ACC112 (cell line): ENCODE data around the gene SSR2.

Source experiments
- H2AFZ ChIP-seq: fragments of 200-600 bp; sonication (generic); one replicate; pipeline ENCODE4 v1.6.0; 2017; ENCODE audit warnings: antibody characterized with exemption, low read length; ENCODE audit not compliant: unreplicated experiment
- H3K27ac ChIP-seq: fragments of 200-600 bp; sonication (generic); 2 replicates; pipeline ENCODE4 v1.5.1; 2014; ENCODE audit warnings: low read depth, mild to moderate bottlenecking, antibody characterized with exemption, low read length, moderate library complexity
- H3K27me3 ChIP-seq: fragments of 200-600 bp; sonication (generic); 2 replicates; pipeline ENCODE4 v1.6.1; 2014; ENCODE audit warnings: mild to moderate bottlenecking, antibody characterized with exemption, low read length, moderate library complexity, mixed read lengths; ENCODE audit not compliant: insufficient read depth
- H3K36me3 ChIP-seq: fragments of 200-600 bp; sonication (generic); 2 replicates; pipeline ENCODE4 v1.6.1; 2016; ENCODE audit warnings: mild to moderate bottlenecking, antibody characterized with exemption, low read length, moderate library complexity, mixed read lengths; ENCODE audit not compliant: insufficient read depth
- H3K4me1 ChIP-seq: fragments of 200-600 bp; sonication (generic); one replicate; pipeline ENCODE4 v1.6.1; 2016; ENCODE audit warnings: low read length, mixed read lengths; ENCODE audit not compliant: insufficient read depth, unreplicated experiment, control insufficient read depth
- H3K4me3 ChIP-seq: fragments of 200-600 bp; sonication (generic); 2 replicates; pipeline ENCODE4 v1.5.1; 2014; ENCODE audit warnings: mild to moderate bottlenecking, low read depth, low read length
- H3K79me2 ChIP-seq: fragments of 200-600 bp; sonication (generic); one replicate; pipeline ENCODE4 v1.6.0; 2016; ENCODE audit warnings: low read length; ENCODE audit not compliant: control insufficient read depth, unreplicated experiment, insufficient read depth

The SSR2 gene

DNA sequence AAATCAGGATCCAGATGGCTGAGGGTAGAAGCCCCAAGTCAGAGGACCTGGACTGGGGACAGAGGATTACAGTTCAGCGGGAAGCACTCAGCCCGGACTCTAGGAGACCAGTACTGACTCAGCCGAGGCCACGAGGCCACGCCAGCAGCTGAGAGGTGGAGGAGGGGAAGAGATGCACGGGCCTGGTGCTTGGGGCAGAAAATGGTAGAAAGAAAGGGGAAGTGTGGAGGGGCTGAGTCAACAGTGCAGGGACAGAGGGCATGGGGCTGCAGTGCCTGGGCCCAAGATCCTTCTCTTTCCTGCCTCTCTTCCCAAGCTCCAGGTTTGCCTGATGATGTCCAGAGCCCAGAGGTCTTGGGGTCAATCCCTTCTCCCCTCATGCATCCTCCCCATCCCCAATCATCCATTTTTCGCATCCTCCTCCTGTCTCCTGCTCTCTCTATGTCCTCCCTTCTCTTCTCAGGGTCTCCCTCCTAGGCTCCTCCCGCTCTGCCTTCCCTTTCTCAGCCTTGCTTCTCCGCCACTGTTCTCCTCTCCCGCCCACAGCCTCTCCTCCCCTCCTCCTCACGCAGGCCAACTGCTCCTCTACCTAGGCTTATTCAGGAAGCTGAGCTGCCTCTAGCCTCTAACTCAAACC, 50.1 kb downstream of the SSR2 start:
- Histone ChIP-seq H3K27ac (peak overlapping the region; percentile 82), H3K79me2 (peaks cover 70% of the 10 kb centered on the region), H3K4me1 (peaks cover 70% of the 10 kb centered on the region), H3K4me3 (peak overlapping the region; percentile 47; the same call in 1 of the 2 replicates), H2AFZ (no peak overlapping the region), H3K36me3 (peaks cover 13% of the 10 kb centered on the region; the same call in 1 of the 2 replicates), H3K27me3 (no peaks in the 10 kb centered on the region)

DNA sequence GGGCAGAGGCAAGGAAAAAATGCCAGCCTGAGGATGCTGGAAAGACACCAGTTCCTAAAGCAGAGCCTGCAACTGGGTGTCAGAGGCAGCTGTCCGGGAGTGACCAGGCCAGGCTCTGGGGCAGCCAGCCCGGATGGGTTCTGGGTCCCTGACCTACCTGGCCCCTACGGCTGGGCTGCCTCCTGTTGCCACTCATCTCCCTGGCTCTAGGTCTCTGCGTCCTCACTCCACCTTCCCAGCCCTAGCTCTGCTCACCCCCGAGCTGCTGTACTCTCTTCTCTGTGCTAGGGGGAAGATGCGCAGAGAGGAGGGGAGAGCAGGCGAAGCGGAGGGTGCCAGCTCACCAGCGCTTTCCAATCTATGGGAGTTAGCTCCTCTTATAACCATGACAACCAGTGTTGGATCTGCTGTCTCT, 51.4 kb downstream of the SSR2 start:
- H3K27ac ChIP-seq = peak overlapping the region; percentile 82
- peaks cover 59% of the 10 kb centered on the region for H3K4me1 ChIP-seq
- no peak overlapping the region for H2AFZ ChIP-seq
- no peaks in the 10 kb centered on the region for H3K27me3 ChIP-seq
- H3K36me3 ChIP-seq = peaks cover 17% of the 10 kb centered on the region; the same call in 1 of the 2 replicates
- H3K79me2 ChIP-seq = peaks cover 57% of the 10 kb centered on the region
- H3K4me3 ChIP-seq = no peak overlapping the region

- H3K27me3 ChIP-seq = no peaks in the 10 kb centered on the region
- H3K36me3 ChIP-seq = peaks cover 17% of the 10 kb centered on the region; the same call in 1 of the 2 replicates
- no peak overlapping the region for H2AFZ ChIP-seq
- H3K79me2 ChIP-seq = peaks cover 50% of the 10 kb centered on the region
- peak overlapping the region; percentile 21; the same call in 1 of the 2 replicates for H3K27ac ChIP-seq
- peaks cover 56% of the 10 kb centered on the region for H3K4me1 ChIP-seq
- no peak overlapping the region for H3K4me3 ChIP-seq
These were observed 52.1 kb downstream of the SSR2 start for GRCh38 chr1:155968670-155969069.

DNA sequence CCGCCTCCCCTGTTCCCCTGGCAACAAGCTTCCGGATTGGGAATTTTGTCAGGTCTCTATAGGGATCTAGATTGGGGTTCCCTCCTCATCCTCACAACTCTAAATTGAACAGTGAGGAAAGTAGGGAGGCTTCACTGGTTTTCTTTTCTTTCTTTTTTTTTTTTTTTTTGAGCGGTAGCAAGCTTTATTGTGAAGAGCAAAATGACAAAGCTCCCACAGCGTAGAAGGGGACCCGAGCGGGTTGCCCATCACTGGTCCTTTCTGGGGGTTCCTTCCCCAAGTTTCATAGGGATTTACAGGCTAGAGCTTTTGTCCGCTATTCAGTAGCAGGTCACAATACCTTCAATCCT, 52.7 kb downstream of the SSR2 start:
- peaks cover 47% of the 10 kb centered on the region for H3K79me2 ChIP-seq
- no peak overlapping the region for H3K4me3 ChIP-seq
- H3K4me1 ChIP-seq = peaks cover 54% of the 10 kb centered on the region
- no peak overlapping the region for H3K27ac ChIP-seq
- H2AFZ ChIP-seq = no peak overlapping the region
- H3K27me3 ChIP-seq = no peaks in the 10 kb centered on the region
- H3K36me3 ChIP-seq = peaks cover 16% of the 10 kb centered on the region; the same call in 1 of the 2 replicates

DNA sequence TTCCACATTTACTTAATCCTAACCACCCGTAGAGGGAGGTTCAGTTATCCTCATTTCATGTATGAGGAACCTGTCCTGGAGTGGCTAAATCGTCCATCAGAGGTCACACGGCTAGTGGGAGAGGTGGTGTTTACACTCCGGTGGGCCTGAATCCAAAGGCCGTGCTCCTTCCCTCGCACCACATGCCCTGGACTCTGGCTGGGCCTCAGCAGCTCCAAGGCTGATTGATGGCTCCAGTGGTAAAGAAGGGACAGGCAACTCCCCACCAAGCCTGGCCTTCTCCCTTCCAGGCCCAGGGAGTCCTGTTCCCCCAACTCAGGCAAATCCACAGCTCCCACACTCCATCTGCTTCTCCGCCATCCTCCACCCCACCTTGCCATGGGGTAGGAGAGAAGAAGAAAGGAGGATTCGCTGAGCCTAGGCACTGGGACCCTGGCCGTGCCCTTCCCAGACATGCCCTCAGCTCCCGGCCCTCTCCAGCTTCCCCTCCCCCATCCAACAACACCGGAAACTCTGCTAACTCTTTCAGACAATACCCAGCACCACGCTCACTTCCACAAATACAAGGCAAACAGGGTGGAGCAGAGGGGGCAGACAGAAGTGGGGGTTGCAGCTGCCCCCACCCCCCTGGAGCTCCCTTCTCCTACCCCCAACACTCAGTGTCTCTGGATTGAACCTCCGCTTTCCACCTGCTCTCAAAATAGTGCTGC, 53.3 kb downstream of the SSR2 start:
- Histone ChIP-seq H3K36me3 (peaks cover 13% of the 10 kb centered on the region; the same call in 1 of the 2 replicates), H3K27me3 (no peaks in the 10 kb centered on the region), H3K4me3 (no peak overlapping the region), H3K4me1 (peaks cover 54% of the 10 kb centered on the region), H2AFZ (no peak overlapping the region), H3K79me2 (peaks cover 41% of the 10 kb centered on the region), H3K27ac (no peak overlapping the region)

GRCh38 chr1:155966750-155967149, 54.0 kb downstream of the SSR2 start:
- Histone ChIP-seq H3K27ac (no peak overlapping the region), H3K79me2 (peaks cover 34% of the 10 kb centered on the region), H3K27me3 (no peaks in the 10 kb centered on the region), H3K36me3 (peaks cover 13% of the 10 kb centered on the region; the same call in 1 of the 2 replicates), H3K4me1 (peaks cover 53% of the 10 kb centered on the region), H3K4me3 (no peak overlapping the region), H2AFZ (no peak overlapping the region)

- H3K79me2 ChIP-seq = peaks cover 36% of the 10 kb centered on the region
- no peaks in the 10 kb centered on the region for H3K27me3 ChIP-seq
- no peak overlapping the region for H3K27ac ChIP-seq
- peaks cover 57% of the 10 kb centered on the region for H3K4me1 ChIP-seq
- no peak overlapping the region for H2AFZ ChIP-seq
- no peak overlapping the region for H3K4me3 ChIP-seq
- H3K36me3 ChIP-seq = peaks cover 13% of the 10 kb centered on the region; the same call in 1 of the 2 replicates
These were observed 54.6 kb downstream of the SSR2 start for GRCh38 chr1:155966135-155966534.

DNA sequence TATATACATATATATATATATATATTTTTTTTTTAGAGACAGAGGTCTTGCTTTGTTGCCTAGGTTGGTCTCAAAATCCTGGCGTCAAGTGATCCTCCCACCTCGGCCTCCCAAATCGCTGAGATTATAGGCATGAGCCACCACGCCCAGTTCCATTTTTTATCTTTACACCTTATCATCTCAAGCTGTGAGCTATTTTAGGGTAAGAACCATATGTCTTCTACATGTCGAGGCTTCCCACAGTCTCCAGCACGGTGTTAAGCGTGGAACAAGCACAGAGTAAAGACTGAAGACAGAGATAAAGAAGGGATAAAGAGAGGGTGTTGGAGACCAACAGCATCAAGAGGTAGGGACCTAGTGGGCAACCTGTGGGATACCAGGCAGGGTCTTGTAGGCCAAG, 56.6 kb downstream of the SSR2 start:
- Histone ChIP-seq H3K27ac (no peak overlapping the region), H3K79me2 (peaks cover 25% of the 10 kb centered on the region), H3K36me3 (peaks cover 18% of the 10 kb centered on the region), H3K4me1 (peaks cover 45% of the 10 kb centered on the region), H3K27me3 (no peaks in the 10 kb centered on the region), H2AFZ (no peak overlapping the region), H3K4me3 (no peak overlapping the region)

DNA sequence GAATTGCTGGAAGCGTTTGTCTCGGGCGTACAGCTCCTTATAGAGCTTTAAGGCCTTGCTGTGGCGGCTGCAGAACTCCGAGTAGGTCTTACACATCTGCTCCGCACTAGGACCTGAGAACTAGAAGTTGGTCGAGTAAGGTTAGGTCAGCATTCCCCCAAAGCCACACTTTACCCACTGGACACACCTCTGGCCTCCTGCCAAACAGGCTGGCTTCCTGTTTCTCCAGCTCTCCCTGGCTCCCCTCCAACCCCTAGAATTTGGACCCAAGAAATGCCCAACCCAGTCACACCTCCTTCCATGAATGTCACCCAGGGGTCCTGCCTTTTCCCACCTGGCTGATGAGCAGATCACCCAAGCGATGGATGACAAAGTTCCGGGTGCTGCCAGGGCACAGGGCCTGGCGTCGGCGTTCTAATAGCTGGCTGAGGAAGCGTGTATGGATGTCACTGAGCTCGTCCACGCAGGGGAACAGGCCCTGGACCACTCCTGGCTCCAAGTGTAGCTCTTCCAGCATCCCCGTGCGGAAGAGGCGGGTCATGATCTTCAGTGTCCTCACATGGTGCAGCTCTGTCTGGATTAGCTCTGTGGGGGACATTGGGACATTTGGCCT, 58.0 kb downstream of the SSR2 start:
- peaks cover 31% of the 10 kb centered on the region for H3K4me1 ChIP-seq
- peaks cover 18% of the 10 kb centered on the region for H3K36me3 ChIP-seq
- no peak overlapping the region for H3K4me3 ChIP-seq
- H3K27ac ChIP-seq = peak overlapping the region; percentile 40
- no peak overlapping the region for H2AFZ ChIP-seq
- H3K79me2 ChIP-seq = peaks cover 11% of the 10 kb centered on the region
- no peaks in the 10 kb centered on the region for H3K27me3 ChIP-seq

DNA sequence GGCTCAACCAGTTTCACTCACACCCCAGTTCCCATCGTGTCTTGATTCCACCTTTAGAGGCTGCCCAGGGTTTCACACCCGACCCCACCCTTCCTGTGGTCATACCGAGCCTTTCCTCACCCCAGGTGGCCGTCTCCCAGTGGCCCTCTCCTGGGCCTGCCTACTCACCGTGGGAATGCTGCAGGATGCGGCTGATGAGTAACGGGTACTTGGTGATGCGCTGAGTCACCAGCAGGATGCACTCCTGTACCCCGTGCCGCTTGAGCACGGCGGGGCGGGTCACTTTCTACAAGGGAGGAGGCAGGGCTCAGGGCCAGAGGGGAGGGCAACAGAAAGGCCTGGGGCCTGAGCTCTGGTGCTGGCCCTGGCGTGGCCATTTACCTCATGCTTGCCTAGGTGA, 58.8 kb downstream of the SSR2 start:
- Histone ChIP-seq H3K79me2 (peaks cover 8% of the 10 kb centered on the region), H3K4me3 (no peak overlapping the region), H2AFZ (no peak overlapping the region), H3K4me1 (peaks cover 24% of the 10 kb centered on the region), H3K36me3 (peaks cover 26% of the 10 kb centered on the region), H3K27me3 (no peaks in the 10 kb centered on the region), H3K27ac (peak overlapping the region; percentile 81)
